HFFc6 (cell line): ENCODE data around the gene ATXN1L. TPM values are rescaled to one million over a fixed set of nuclear protein-coding genes. Genes with fewer than 3 reads are reported as not detected.
A peak's percentile ranks its signal among the peaks of the same experiment; 100 is the strongest.

Experiments
- DNase-seq: peaks from one replicate; pipeline ENCODE4 v3.0.0-alpha.2; 2018
- H3K27ac Mint-ChIP-seq: 2 replicates; pipeline ENCODE4 v1.8.0; 2020; ENCODE audit warnings: mild to moderate bottlenecking, mixed read lengths
- H3K27me3 Mint-ChIP-seq: 2 replicates; pipeline ENCODE4 v1.8.0; 2021; ENCODE audit warnings: mild to moderate bottlenecking, moderate library complexity, mixed read lengths; ENCODE audit not compliant: insufficient read depth
- H3K36me3 Mint-ChIP-seq: 2 replicates; pipeline ENCODE4 v1.8.0; 2021; ENCODE audit warnings: low read depth, mixed read lengths
- H3K4me1 Mint-ChIP-seq: 2 replicates; pipeline ENCODE4 v1.8.0; 2020; ENCODE audit warnings: low read depth, mixed read lengths
- H3K4me3 Mint-ChIP-seq: 2 replicates; pipeline ENCODE4 v1.8.0; 2020; ENCODE audit warnings: mild to moderate bottlenecking, moderate library complexity, mixed read lengths
- H3K9me3 Mint-ChIP-seq: 2 replicates; pipeline ENCODE4 v1.8.0; 2020; ENCODE audit warnings: mild to moderate bottlenecking, mixed read lengths
- total RNA-seq, 6 experiments: library from RNA; stranded (reverse); fragmentation: NEBNext Ultra II Directional; extraction: Animal tissue kit (Norgen Biotek cat#: 25700); gene quantifications; 2 replicates in 1 of 6; 3 replicates in 5 of 6; pipeline ENCODE4 v1.2.3, GENCODE V29; 2021
- TF ChIP-seq, protein P1 (sequence below): fragments of 200-600 bp; sonication (generic); IDR thresholded peaks from 2 replicates; pipeline ENCODE4 v1.5.0; 2021; ENCODE audit warnings: antibody characterized with exemption, mild to moderate bottlenecking

ATXN1L gene
- total RNA-seq, 6 experiments from 2014 or later, result 14.9 to 19.0 (median 17.2) TPM

DNA sequence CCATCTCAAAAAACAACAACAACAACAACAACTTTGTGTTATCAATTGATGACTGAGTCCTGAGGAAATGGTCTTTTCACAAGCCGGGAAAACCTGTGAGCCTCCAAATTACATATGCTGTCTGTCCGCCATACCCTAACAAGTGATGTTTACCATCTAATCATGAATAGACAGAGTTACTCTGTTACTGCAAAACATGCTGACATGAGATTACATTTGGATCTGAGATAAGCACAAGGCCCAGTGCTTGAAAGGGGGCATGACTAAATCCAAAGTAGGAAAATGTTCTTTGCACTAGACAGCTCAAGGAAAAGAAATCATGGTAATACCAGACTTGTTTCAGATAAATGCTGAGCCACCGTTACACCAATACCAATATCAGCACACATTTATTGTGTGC, 8.6 kb upstream of the ATXN1L start:
- Mint-ChIP-seq H3K27me3 (no peaks in the 10 kb centered on the region; the same call in 1 of the 2 replicates), H3K4me3 (no peak overlapping the region), H3K27ac (no peak overlapping the region), H3K4me1 (peaks cover 16% of the 10 kb centered on the region), H3K36me3 (no peaks in the 10 kb centered on the region), H3K9me3 (no peaks in the 10 kb centered on the region)
- TF ChIP-seq, protein P1, sequence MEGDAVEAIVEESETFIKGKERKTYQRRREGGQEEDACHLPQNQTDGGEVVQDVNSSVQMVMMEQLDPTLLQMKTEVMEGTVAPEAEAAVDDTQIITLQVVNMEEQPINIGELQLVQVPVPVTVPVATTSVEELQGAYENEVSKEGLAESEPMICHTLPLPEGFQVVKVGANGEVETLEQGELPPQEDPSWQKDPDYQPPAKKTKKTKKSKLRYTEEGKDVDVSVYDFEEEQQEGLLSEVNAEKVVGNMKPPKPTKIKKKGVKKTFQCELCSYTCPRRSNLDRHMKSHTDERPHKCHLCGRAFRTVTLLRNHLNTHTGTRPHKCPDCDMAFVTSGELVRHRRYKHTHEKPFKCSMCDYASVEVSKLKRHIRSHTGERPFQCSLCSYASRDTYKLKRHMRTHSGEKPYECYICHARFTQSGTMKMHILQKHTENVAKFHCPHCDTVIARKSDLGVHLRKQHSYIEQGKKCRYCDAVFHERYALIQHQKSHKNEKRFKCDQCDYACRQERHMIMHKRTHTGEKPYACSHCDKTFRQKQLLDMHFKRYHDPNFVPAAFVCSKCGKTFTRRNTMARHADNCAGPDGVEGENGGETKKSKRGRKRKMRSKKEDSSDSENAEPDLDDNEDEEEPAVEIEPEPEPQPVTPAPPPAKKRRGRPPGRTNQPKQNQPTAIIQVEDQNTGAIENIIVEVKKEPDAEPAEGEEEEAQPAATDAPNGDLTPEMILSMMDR, result no peak
- no peak for DNase-seq

DNA sequence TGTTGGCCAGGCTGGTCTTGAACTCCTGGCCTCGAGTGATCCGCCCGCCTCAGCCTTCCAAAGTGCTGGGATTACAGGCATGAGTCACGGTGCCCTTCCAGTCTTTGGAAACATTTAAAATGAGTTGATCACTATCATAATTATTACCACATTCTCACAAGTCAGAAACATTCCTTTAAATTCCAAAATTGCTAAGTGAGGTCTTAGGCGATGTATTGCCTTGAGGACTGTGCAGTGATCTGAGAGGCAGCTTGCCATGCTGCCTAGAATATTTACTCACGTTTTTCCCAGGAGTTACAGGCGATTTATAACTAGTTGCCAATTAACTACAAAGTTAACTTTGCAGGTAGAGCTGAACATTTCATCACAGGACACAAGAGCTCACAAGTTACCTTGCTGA, 5.7 kb upstream of the ATXN1L start:
- Mint-ChIP-seq H3K27me3 (no peaks in the 10 kb centered on the region; the same call in 1 of the 2 replicates), H3K27ac (peak overlapping the region; percentile 29; the same call in 1 of the 2 replicates), H3K9me3 (no peaks in the 10 kb centered on the region), H3K4me3 (no peak overlapping the region), H3K36me3 (no peaks in the 10 kb centered on the region), H3K4me1 (peaks cover 23% of the 10 kb centered on the region)
- TF ChIP-seq, protein P1, result no peak
- peak; percentile 55 for DNase-seq

DNA sequence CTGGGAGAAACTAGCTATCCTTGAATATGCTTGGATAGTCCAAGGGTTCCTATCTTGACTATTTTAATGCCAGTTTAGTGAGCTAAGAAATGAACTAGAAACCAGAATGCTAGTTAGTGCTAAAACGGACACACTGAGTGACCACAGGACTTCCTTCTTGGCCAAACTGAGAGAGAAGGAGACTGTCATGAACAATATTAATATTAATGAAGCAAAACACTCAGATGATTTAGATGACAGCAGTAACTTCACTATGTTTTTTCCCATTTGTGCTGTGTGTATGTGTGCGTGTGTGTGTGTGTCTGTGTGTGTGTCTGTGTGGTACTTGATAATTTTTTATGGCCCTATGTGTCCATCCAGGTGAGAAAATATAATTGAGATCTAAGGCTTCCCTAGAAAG, 2.2 kb upstream of the ATXN1L start:
- peaks cover 7% of the 10 kb centered on the region for H3K36me3 Mint-ChIP-seq
- H3K27ac Mint-ChIP-seq, result no peak overlapping the region
- no peaks in the 10 kb centered on the region; the same call in 1 of the 2 replicates for H3K27me3 Mint-ChIP-seq
- H3K4me1 Mint-ChIP-seq, result peaks cover 44% of the 10 kb centered on the region
- H3K9me3 Mint-ChIP-seq, result no peaks in the 10 kb centered on the region
- TF ChIP-seq, protein P1, result no peak
- no peak overlapping the region for H3K4me3 Mint-ChIP-seq
- DNase-seq, result no peak

DNA sequence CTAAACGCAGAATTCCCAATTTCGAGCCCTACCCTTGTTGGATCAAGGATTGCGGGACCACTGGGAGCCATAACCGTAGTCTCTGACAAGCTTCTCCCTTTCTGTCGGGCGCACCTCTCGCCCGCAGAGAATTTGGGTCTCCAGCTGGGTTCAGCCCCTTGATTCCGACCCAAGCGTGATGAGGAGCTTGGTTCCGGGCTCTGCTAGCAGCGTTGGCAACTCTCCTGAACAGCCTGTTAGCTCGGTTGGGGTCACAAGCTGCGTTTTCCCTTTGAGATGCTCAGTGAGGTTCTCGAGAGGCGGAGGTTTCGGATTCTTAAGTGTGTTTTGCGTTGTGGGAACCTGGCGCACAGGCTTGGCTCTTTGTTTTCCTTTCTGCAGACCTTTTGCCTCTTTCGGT, 655 bp downstream of the ATXN1L start:
- peak overlapping the region; percentile 76 for H3K27ac Mint-ChIP-seq
- H3K4me3 Mint-ChIP-seq, result peak overlapping the region; percentile 95
- TF ChIP-seq, protein P1, result no peak
- H3K36me3 Mint-ChIP-seq, result peaks cover 14% of the 10 kb centered on the region
- H3K9me3 Mint-ChIP-seq, result no peaks in the 10 kb centered on the region
- H3K27me3 Mint-ChIP-seq, result no peaks in the 10 kb centered on the region
- peaks cover 33% of the 10 kb centered on the region for H3K4me1 Mint-ChIP-seq
- no peak for DNase-seq

DNA sequence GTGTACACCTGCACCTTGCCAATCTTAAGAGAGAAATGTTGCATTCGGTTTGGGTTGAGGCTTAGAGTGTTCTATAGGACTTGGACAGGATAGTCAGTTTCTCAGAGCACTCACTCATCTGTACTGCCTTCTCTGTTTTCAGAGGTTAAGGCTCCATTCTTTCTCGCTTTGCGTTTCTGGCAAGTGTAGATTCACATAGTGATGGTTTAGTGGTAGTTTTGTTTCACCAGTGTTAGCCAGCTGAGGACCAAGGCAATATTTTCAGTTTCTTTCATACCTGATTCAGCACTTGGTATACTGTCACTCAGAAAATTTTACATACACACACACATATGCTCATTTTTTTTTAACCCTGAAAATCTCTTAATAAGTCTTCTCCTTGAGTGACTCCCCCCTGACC, 1.3 kb downstream of the ATXN1L start:
- DNase-seq, result no peak
- no peaks in the 10 kb centered on the region for H3K27me3 Mint-ChIP-seq
- H3K36me3 Mint-ChIP-seq, result peaks cover 14% of the 10 kb centered on the region
- TF ChIP-seq, protein P1, result no peak
- H3K4me1 Mint-ChIP-seq, result peaks cover 33% of the 10 kb centered on the region
- peak overlapping the region; percentile 95 for H3K4me3 Mint-ChIP-seq
- no peaks in the 10 kb centered on the region for H3K9me3 Mint-ChIP-seq
- peak overlapping the region; percentile 76 for H3K27ac Mint-ChIP-seq

DNA sequence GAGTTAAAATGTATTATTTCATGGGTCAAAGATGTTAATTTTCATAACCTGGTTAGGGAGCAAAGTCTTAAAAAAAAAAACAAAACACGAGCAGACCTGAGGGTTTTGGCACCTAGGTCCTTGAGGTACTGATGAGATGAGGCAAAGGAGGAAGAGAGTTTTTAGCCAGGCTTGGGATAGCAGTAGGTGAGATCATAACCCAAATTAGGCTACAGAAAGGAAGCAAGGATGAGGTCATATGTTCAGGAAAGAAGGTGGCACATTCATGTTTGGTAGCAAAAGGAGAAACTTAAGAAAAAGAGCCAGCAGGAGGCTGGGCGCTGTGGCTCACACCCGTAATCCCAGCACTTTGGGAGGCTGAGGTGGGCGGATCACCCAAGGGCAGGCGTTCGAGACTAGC, 2.8 kb downstream of the ATXN1L start:
- no peak for DNase-seq
- no peak overlapping the region; the same call in 1 of the 2 replicates for H3K27ac Mint-ChIP-seq
- H3K36me3 Mint-ChIP-seq, result peaks cover 18% of the 10 kb centered on the region
- peaks cover under 1% of the 10 kb centered on the region for H3K27me3 Mint-ChIP-seq
- TF ChIP-seq, protein P1, result no peak
- peaks cover 31% of the 10 kb centered on the region for H3K4me1 Mint-ChIP-seq
- H3K4me3 Mint-ChIP-seq, result no peak overlapping the region
- H3K9me3 Mint-ChIP-seq, result no peaks in the 10 kb centered on the region
